T-helper 1 cell treated with Interleukin-12 subunit alpha and Interleukin-12 subunit beta and Interleukin-4 antibody, amounts not matched to agents 30 ng/mL and 1 ng/mL, for 36 hours (primary cell): Measurements from ENCODE around the gene VARS2. TPM values are rescaled to one million over a fixed set of nuclear protein-coding genes. Genes with fewer than 3 reads are reported as not detected.
"Not testable (repeated sequence)": the region's sequence is repeated elsewhere in the genome, so short reads cannot be mapped to it uniquely, and the experiment has no call there.

Source experiments
- intact Hi-C: fragments of 100-400 bp; cut with micrococcal nuclease; formaldehyde crosslinking; loops from one replicate; pipeline ENCODE4 v1.15.1; 2024
- total RNA-seq: library from RNA; stranded (reverse); gene quantifications from 2 replicates; pipeline ENCODE4 v1.2.3, GENCODE V29; 2022

VARS2 gene
- total RNA-seq, 1 donor from 2014 or later: 47.2 TPM

DNA sequence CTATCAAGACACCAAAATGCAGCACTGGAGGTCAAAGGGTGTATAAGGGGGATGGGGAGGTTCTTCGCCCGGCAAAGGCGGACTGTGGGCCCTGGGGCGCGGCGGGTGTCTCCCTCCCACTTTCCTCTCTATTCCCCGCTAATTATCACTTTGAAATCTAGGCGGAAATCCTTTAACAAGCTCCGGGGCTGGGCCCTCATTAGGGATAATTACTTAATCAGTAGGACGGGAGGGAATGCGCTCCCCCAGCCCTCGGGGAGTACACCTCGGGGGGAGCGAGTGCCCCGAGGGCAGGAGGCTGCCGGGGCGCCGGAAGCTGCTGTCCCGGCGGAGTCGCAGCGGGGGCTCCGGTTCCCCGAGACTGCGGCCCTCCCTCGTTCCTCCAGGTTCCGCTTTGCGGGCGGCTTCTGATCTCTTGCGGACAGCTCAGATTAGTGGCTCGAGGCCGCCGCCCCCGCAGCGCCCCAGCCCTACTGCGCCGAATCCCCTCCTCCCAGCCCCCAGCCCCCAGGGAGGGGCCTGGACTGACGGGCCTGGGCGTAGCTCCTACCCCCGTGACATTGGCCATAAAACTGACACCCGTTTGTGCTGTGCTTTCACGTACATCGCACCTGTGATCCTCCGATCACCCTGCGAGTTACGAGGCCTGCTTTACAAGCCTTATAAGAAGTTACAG is 41.5 kb downstream of the VARS2 start:
- intact Hi-C loops: loop anchor here (1.0 kb wide), 1 partner anchor 9 kb away; no protein-coding TSS in a partner anchor

DNA sequence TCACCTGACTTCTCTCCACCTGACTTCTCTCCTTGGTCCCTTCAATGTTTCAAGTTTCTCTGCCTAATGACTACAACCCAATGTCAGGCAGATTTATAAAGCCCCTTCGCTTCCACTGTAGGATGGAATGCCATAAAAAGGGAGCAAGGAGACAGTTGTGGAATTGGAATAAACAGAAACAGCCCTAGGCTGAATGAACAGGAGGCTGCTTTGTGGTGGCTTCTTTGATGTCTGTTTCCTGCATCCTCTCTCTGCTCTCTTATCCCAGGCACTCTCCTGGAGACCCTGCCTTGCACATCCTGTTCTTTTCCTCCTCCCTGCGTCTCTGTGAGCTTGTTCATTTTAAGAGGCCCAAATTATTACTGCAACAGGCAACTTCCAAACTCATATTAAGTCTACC is 43.7 kb downstream of the VARS2 start:
- intact Hi-C loops: no loop called here

DNA sequence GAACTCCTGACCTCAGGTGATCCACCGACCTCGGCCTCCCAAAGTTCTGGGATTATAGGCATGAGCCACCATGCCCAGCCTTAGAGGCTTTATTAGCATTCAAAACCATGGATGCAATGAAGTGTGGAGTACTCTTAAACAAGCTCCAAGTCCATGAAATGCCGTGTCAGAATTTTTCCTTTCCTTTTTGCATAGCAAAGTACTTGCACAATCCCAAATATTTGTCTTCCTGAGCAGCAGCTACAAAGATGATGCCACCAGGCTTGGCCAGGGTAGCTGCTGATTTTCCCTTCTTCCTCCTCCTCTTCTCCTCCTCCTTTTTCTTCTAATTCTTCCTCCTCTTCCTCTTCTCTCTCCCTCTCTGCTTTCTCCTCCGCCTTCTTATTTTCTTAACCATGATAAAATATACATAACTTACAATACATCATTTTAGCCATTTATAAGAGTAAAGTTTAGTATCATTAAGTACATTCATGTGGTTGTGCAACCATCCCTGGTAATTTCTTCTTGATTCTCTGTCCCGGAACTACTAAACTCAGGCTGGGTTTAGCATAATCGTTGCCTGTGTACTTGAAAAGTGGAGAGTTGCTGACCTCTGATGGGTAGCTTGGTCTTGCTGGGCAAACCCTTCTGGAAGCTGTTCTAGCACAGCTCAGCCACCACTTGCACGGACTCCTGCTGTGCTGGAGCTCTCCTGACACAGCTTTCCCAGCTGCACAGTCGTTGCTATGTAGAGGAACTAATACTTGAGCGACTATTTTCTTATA is 47.1 kb downstream of the VARS2 start:
- intact Hi-C loops: no loop called here

DNA sequence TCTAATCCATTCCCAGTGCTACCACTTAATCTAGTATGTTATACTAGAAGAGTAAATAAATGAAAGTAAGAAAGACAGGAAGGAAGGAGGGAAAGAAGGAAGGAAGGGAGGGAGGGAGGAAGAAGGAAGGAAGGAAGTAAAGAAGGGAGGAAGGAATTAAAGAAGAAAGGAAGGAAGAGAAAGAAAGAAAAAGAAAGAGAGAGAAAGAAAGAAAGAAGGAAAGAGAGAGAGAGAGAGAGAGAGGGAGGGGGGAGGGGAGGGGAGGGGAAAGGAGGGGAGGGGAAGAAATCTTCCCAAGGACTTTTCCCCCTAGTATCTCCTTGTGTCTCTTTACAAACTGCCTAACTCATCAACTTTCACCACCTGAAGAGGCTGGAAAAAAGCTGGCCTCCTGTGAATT is 48.7 kb downstream of the VARS2 start:
- intact Hi-C loops: no loop called here

DNA sequence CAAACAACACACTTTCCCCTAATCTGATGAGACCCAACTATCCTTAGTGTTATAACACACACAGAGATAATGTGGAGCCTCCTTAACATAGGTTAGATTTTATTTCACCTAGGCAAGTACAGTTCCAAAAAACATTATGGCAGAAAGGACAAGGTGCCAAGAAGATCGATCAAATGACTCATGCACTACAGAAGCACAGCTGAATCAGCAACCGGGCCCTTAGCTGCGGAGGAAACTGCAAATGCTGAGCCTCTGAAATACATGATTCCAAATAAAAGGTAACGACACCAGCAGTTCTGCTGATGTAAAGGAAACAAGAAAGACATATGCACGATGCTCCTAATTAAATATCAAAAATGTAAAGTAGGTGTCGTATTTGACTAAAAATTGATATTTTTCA is 49.6 kb downstream of the VARS2 start:
- intact Hi-C loops: loop anchor here (1.0 kb wide), 1 partner anchor 8 kb away; no protein-coding TSS in a partner anchor

DNA sequence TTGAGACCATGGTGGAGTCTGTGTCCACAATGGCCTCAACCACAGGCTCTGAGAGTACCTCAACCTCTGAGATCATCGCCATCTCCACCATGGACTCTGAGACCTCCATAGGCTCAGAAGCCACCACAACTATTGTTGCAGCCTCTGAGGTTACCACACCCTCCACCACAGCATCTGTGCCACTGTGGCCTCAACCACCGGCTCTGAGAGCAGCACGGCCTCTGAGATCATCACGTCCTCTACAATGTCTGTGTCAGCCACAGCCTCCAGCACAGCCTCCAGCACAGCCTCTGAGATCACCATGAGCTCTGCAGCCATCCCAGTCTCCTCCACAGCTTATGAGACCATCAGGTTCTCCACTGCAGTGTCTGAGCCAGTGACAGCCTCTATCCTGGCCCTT is 50.0 kb downstream of the VARS2 start:
- intact Hi-C loops: loop anchor here (1.0 kb wide), 1 partner anchor 9 kb away; no protein-coding TSS in a partner anchor

DNA sequence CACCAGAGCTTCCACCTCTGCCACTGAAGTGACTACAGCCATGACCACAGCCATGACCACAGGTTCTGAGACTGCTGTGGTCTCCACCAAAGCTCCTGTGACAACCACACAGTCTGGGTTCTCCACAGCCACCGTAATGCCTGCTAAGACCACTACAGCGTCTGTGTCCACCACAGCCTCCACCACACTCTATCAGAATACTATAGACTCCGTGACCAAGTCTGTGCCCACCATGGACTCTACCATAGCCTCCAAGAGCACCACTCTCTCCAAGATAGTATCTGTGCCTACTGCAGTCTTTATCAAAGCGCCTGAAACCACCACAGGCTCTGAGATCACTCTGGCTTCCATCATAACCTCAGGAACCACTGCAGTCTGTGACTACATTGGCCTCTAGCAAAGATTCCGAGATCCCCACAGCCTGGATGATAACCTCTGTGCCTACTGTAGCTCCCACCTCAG is 51.1 kb downstream of the VARS2 start:
- intact Hi-C loops: no loop called here

DNA sequence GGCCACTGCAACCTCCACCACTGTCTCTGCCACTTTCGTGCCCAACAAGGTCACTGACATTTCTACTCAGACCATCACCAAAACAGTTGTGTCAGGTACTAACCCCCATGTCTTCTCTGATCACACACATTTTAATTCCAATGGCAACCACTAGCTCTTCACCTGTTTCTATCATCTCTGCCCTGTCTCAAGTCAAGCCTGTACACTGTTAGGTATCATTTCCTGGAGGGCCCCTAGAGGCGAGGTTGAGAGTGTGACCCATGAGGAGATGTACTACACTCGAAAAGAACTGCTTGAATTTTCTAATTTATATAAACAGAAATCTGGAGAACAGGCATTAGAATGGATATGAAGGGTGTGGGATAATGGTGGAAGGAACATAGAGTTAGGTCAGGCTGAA is 52.1 kb downstream of the VARS2 start:
- intact Hi-C loops: no loop called here

DNA sequence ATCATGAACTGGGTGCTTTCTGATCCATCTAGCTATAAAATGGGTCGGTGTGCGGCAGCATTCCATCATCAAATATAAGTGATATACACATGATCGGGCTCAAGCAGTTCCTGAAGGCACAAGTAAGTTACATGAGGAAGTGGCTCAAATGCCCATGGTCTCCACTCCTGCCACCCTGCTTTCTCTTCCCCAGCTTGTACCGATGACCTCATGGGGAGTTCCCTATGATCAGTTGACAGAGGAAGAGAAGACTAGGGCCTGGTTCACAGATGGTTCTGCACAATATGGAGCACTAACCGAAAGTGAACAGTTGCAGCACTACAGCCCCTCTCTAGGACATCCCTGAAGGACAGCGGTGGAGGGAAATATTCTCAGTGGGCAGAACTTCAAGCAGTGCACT is 55.1 kb downstream of the VARS2 start:
- intact Hi-C loops: not testable (repeated sequence)

DNA sequence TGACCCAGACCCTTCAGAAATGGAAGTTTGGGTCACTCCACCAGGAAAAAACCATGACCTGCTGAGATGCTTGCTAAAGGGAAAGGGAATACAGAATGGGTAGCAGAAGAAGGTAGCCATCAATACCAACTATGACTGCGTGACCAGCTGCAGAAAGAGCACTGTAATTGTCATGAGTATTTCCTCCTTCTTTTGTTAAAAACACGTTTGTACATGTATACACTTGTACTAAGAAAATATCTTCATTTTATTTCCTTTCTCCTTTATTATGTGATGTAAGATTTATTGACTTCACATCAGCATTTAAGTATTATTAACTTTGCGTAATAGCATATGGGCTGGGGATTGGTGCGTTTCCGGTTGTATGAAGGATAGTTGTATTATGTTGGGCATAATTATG is 56.9 kb downstream of the VARS2 start:
- intact Hi-C loops: no loop called here

DNA sequence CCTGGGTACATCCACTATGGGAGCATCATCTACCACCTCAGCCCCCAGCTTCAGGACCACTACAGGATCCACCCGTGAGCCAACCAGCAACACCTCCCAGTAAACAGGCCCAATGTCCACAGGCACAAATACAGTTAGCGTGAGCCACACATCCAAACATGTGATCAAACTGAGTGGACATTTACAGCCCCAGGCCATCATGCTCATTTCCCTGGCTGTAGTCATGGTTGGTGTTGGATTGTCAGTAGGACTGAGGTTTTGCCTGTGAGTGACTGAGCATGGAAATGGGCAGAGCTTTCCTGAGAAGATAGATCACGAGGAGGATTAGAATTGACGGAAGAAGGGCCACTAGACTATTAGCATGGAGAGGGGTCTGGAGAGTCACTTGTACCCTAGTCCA is 58.8 kb downstream of the VARS2 start:
- intact Hi-C loops: no loop called here

DNA sequence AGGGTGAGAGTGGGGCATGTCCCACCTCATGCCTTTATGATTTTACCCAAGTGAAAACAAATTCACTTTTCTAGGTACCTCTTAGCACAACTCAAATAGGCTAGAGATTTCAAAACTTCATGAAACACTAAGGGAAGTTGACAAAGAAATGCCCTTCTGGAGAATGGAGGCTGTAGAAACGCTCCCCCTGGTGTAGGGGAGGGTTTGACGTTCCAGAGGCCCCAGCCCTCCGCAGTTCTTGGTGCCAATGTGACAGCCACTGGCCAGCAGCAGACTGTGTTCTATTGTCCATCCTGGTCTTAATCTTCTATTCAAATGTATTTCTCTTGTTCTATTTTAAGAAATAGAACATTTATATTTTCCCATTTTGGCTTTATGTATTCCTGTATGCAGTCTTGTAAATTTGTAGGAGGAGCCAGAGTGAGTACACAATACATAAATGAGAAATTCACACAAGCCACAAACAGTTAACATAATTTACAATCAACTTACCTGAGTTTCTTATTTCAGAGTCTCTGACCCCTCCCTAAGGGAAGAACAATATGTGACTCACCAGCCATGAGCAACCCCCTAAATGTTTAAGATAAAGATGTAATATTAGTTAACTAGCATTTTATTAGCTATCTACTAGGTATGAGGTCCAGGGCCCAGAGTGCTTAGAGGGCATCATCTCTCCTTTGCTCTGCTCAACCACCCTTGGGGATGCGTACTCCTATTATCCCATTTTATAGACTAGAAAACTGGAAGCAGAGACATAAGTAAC is 60.6 kb downstream of the VARS2 start:
- intact Hi-C loops: no loop called here

Other genes starting within 250 kb of the VARS2 start
- gene DHX16, start 241.2 kb upstream of the VARS2 start, total RNA-seq: 49.5 and 51.0 TPM in 2 replicates
- 305 and 322 TPM in 2 replicates for gene PPP1R18, start 227.6 kb upstream of the VARS2 start, total RNA-seq
- 28.2 and 32.3 TPM in 2 replicates for gene NRM, start 223.3 kb upstream of the VARS2 start, total RNA-seq
- 80.0 and 93.3 TPM in 2 replicates for gene MDC1, start 197.0 kb upstream of the VARS2 start, total RNA-seq
- 905 and 913 TPM in 2 replicates for gene TUBB, start 193.9 kb upstream of the VARS2 start, total RNA-seq
- 201 and 206 TPM in 2 replicates for gene FLOT1, start 171.6 kb upstream of the VARS2 start, total RNA-seq
- 76.8 and 77.8 TPM in 2 replicates for gene IER3, start 169.7 kb upstream of the VARS2 start, total RNA-seq
- gene DDR1, start 29.7 kb upstream of the VARS2 start, total RNA-seq: 19.5 and 20.1 TPM in 2 replicates
- 35.9 and 36.0 TPM in 2 replicates for gene GTF2H4, start 6.0 kb upstream of the VARS2 start, total RNA-seq
- gene SFTA2, start 17.9 kb downstream of the VARS2 start, total RNA-seq: not detected in 2 replicates
- gene MUCL3, start 26.7 kb downstream of the VARS2 start, total RNA-seq: not detected in 2 replicates
- not detected in 2 replicates for gene MUC21, start 69.5 kb downstream of the VARS2 start, total RNA-seq
- gene MUC22, start 96.2 kb downstream of the VARS2 start, total RNA-seq: not detected in 2 replicates
- not detected in 2 replicates for gene C6orf15, start 198.3 kb downstream of the VARS2 start, total RNA-seq
- gene PSORS1C1, start 200.6 kb downstream of the VARS2 start, total RNA-seq: not detected in 2 replicates
- not detected in 2 replicates for gene CDSN, start 206.2 kb downstream of the VARS2 start, total RNA-seq
- gene PSORS1C2, start 224.8 kb downstream of the VARS2 start, total RNA-seq: not detected in 2 replicates
- gene CCHCR1, start 243.6 kb downstream of the VARS2 start, total RNA-seq: 36.5 and 42.4 TPM in 2 replicates
- gene TCF19, start 244.4 kb downstream of the VARS2 start, total RNA-seq: 67.2 and 67.6 TPM in 2 replicates